GM19239 (cell line): ENCODE measurements around the gene CLMN.
A peak's percentile ranks its signal among the peaks of the same experiment; 100 is the strongest.

ENCODE experiments used
- DNase-seq: peaks from one replicate; pipeline ENCODE4 v3.0.0; 2011; ENCODE audit warnings: low spot score; ENCODE audit not compliant: insufficient read length
- FAIRE-seq: peaks from 2 replicates; lab custom pipeline; 2011; peaks lifted over from hg19 to GRCh38; lab: Jason Lieb, UNC

CLMN gene

DNA sequence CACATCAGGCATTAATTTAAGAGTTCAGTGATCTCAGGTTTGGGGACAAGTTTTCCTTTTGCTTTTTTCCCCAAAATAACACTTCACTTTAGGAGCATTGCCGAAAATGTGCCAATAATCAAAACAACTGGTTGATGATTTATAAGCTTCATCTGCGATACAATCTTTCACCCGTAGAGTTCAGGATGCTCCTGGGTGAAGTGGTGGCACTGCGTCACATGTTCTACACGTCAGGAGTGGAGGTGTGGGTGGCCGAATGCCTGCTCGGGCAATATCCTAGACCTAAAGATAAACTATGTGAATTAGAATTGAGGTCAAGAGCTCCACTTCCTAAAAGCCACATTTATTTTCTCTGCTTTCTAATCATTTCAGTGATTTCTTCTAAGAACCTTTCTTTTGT lies 91.5 kb downstream of the CLMN start:
- DNase-seq = no peak
- FAIRE-seq = no peak

GRCh38 chr14:95227279-95227860 lies 92.3 kb downstream of the CLMN start:
- no peak for DNase-seq
- no peak for FAIRE-seq

DNA sequence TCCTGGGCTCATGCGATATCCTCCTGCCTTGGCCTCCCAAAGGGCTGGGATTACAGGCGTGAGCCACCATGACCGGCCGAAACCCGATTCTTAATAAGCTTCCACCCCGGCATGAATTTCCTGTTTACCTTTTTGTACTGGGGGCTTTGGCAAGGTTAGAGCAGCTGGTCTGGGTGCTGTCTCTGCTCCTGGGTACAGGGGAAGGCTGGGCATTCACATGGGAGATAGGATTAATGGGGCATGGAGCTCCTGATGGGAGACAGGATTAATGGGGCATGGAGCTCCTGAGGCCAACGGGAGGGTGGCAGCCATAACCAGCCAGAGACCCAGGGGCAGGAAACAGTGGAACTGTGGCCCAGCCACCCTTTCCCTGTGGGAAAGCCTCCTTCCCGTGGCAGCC lies 92.9 kb downstream of the CLMN start:
- DNase-seq = no peak
- no peak for FAIRE-seq

DNA sequence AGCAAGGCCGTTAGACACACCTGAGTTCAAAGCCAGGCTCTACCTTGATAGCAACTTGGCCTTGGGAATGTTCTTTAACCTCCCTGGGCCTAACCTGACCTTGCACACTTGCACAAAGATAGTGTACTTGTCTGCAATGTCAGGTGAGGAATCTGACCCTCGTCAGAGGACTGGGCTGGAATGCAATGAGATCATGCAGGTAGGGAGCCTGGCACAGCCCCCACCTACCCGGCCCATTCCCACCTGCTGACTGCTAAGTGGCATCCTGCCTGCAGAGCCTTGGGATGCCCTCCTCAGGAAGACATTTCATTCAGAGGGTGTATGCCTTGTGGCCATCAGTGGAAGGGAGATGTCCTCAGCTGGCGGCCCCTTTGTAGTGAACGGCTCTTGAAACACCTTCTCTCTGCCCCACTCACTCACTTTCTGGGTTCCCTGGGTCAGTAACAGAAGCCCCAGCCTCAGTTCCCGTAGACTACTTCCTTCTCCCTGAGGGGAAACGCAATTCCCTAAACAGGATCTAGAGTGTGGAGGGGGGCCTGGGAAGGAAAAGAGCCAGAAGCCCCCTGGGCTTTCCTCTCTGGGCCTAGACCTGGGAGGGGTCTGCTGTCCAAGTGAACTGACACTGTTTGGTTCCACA lies 94.3 kb downstream of the CLMN start:
- FAIRE-seq = no peak
- no peak for DNase-seq

DNA sequence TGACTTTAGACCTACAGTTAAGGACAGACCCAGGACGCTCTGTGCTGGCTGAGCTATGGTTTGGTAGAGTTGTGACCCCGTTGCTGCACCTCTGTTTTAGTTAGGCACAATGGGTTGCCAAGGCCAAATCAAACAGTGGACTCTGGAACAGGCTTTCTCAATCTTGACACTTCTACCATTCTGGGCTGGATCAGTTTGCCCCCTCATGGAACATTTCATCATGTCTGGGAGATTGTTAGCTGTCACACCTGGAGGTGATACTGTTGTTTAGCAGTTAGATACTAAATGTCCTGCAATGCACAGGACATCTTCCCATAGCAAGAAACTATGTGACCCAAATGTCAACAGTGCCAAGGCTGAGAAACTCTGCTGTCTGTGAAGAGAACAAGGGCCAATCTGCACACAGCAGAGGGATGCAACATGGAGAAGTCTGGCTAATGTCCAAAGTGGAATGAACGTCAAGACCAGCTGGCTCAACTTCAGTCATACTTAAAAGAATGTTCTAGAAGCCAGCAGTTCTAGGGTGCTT lies 96.8 kb downstream of the CLMN start:
- no peak for FAIRE-seq
- no peak for DNase-seq

- DNase-seq = no peak
These were observed 97.5 kb downstream of the CLMN start for GRCh38 chr14:95222151-95222631.

DNA sequence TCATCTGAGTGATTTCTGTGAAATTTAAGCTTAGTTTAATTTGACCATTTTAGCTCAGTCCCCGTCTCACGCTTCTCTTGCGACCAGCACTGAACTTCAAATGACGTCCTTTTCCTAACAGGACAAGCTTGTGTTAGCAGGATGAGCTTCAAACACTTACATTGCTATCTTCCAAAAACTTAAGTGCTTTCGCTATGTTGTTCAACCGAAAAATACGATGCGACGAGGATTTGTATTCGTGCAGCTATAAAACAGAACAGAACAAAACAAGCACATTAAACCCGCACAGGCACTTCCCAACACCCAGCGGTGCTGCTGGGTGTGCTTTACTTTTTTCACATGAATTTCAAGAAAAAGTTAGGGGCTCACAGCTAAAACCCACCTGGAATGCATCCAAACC lies 98.2 kb downstream of the CLMN start:
- DNase-seq (no peak), FAIRE-seq (no peak)

More at GRCh38 chr14:95222151-95222631, 97.5 kb downstream of the CLMN start:
- no peak for FAIRE-seq

- FAIRE-seq (no peak), DNase-seq (no peak)
These were observed 99.0 kb downstream of the CLMN start for GRCh38 chr14:95220663-95221231.

DNA sequence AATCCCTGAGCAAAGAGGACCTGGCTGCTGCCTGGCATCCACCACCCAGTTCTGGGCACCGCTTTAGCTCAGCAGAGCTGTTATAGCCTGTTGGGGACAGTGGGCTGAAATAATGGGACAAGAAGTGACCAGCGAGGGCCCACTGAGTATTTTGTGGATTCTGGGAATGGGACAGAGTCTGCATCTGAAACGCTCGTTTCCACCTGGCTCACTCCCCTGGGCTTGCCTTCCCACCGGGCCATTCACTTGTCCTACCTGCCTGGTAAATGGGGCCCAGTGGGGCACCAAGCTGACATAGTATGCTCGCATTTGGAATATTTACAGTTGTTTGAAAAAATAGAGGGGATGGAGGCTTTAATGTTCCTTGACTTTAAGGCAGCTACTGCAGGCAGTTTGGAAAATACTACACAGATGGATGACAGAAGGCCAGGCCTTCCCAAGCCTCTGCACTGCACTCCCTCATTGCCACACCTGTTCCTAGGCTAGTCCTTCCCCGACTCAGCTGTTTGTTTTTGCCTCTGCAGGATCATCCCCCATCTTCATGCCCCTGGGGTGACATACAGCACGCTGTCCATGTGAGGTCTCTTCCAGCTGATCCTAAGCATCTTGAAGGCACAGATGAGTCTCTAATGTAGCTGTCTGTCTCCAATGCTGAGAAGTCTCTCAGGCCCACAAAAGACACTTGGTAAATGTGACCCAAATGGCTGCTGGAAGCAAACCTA lies 101.1 kb downstream of the CLMN start:
- FAIRE-seq = no peak

DNA sequence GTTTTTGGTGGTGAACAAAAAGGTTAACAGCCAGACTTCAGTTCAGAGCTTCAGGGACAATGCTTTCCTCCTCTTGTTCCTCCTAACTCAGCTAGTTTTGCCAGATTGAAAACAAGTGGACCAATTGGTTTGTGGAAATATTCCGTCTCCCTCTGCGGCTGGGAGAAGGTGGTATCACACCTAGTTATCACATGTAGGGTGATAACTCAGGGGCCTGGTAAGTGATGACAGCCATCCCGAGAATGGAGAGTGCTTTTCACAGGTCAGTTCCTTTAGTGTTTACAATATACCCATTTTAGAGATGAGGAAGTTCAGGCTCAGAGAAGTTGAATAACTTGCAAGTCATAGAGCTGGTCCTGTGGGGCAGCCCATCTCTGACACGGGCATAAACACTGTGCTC lies 101.7 kb downstream of the CLMN start:
- FAIRE-seq (no peak), DNase-seq (no peak)

More for the DNA sequence above, 101.1 kb downstream of the CLMN start:
- DNase-seq = no peak

GRCh38 chr14:95217391-95217900 lies 102.3 kb downstream of the CLMN start:
- no peak for FAIRE-seq
- DNase-seq = no peak

DNA sequence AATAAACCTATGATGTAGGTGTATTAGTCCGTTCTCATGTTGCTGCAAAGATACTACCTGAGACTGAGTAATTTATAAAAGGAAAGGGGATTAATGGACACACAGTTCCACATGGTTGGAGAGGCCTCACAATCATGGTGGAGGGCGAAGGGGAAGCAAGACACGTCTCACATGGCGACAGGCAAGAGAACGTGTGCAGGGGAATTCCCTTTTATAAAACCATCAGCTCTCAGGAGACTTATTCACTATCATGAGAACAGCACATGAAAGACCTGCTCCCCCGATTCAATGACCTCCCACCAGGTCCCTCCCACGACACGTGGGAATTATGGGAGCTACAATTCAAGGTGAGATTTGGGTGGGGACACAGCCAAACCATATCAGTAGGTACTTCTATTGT lies 103.7 kb downstream of the CLMN start:
- DNase-seq (no peak), FAIRE-seq (peak; percentile 68)

DNA sequence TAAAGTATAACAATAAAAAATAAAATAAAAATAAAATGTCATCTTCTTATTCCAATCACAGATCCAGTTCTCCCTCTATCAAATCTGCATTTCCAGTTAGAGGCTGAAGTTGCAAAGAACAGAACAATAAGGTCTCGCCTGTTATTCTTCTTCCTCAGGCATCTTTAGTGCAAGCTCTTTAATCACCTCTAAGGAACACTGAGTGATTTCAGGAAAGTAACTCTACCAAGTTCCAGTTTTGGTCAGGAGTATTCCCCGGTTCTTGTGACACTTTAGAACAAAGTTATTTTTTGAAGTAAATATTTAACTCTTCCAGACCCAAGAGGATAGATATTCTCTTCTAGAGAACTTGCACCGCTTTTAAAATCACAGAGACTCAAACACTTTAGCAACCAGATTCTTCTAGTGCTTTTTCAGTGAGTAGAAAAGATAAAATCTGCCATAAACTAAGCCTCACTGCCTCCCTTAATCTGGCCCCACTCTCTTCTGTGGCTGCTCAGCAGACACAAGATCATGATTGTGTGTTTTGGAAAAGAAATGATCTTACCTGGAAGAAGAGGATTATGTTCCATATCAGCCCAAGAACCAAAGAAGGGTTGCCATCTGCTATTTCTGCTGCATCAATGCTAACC lies 104.5 kb downstream of the CLMN start:
- peak; percentile 75 for FAIRE-seq
- DNase-seq = no peak

DNA sequence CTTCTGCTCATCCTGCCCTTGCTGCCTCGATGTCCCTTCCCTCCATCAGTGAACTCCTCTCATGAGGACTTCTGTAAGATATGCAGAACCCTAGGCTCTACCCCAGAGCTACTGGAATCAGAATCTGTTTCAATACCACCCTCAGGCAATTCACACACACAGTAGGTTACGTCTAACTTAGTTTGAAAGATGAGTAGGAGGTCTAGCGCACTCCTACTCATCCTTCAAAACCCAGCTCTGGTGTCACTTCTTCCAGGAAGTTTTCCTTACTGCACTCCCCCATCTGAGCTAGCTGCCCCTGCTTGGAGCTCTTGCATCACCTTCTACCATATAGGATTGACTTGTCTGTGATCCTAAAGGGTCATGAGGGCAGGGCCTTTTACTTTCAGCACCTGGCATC lies 105.9 kb downstream of the CLMN start:
- DNase-seq (no peak), FAIRE-seq (peak; percentile 33)

DNA sequence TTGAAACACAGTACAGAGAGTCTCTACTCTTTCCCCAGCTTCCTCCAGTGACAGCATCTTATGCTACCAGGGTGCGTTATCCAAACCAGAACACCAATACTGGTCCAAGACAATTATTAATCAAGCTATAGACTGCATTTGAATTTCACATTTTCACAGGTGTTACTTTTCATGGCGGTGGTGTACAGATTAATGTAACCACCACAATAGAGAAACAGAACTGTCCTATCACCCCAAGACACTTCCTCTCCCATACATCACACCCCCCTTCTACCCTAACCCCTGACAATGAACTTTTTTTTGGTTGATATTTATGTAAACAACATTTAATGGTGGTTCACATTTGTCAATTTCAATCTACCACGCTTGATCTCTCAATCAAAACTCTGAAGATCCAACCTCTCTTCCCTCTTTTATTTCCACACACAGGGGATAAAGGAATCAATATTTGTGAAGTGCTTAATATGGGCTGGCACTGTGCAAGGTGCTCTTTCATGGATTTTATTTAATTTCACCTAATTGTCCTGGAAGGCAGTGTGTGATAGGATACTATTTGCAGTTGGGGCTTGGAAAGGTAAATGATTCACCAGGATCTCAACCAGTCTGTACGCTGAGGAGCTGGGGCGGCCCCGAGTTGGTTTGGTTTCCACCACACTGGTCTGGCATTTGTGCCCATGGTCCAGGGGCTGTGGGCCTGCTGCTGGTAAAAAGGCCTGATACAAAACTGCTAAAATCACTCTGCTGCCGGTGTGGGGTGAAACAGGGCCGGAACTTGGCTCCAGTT lies 107.8 kb downstream of the CLMN start:
- peak; percentile 38 for DNase-seq
- FAIRE-seq = peak; percentile 94

DNA sequence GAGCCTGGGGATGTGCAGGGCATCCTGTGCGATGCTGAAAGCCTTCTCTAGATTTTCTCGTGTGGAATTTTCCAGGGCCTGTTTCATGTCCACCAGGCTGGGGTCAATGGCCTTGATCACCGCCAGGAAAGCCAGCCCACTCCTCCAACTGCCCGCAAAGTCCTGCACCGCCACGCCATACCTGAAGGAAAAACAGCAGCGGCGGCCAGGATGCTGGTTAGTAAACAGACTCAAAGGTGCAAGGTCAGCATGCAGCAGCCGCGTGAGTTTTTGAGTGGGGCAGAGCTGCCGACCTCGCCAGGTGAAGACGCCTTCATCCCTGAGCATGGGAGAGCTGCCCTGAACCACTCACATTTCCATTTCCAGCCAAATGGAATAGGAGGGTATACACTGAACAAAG lies 109.0 kb downstream of the CLMN start:
- FAIRE-seq (peak; percentile 26), DNase-seq (no peak)

- FAIRE-seq (no peak), DNase-seq (no peak)
These were observed 111.1 kb downstream of the CLMN start for GRCh38 chr14:95208598-95208997.

DNA sequence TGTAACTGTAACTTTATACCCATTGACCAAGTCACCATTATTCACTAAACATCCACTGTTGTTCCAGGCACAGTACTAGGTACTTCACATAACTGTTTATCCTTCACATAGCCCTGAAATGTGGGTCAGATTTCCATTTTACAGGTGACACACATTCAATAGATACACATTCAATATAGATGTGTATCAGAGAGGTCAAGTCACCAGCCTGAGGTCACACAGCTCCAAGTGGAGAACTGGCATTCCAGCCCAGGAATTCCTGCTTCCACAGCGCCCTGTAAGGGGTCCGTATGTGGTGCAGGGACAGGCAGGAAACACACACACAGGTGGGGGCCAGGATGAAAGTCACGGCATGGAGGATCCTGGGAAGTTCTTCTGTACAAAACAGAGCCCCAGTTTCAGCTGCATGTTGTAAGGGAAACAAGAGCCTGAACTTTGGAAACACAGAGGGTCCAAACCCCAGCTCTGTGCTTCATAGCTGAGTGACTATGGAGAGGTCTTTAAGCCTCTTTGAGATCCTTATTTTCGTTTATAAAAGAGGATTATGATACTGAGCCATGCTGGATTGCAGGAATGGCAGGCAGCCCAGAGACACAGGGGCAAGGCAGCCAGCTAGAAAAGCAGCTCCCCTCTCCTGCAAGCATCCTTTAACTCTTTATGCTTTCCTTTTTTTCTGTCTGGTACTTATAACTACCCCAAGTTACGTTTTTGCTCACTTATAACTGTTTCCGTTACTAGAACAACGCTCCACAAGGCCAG lies 112.1 kb downstream of the CLMN start:
- FAIRE-seq (peak; percentile 31), DNase-seq (no peak)

GRCh38 chr14:95206534-95206933 lies 113.2 kb downstream of the CLMN start:
- no peak for DNase-seq

More at GRCh38 chr14:95206534-95206933, 113.2 kb downstream of the CLMN start:
- peak; percentile 28 for FAIRE-seq
